ENCODE measurements around the gene TCP11L1. TPM values are rescaled to one million over a fixed set of nuclear protein-coding genes. Genes with fewer than 3 reads are reported as not detected.

Gene TCP11L1
- total and polyA plus RNA-seq, 2 of the 8 experiments (the other 6 are each of a cell fraction or from before 2014, with no cell fraction given) = 10.9 to 23.1 TPM

DNA sequence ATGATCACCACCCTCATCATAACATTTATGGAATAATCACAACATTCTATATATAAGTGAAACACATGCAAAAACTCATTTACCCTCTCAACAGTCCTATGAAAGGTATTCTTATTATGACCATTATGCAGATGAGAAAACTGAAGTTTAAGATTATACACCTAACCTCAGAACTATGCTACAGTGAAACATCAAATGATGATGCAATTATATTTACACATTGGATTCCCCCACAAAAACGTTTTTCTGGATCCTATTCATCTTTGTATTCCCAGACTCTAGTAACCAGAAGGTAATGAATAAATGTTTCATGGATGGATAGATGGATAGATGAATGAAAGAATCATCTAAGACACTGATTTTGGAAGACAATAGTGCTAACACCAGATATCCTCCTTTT lies 54.8 kb downstream of the TCP11L1 start:
- H4K8ac ChIP-seq (ENCODE audit: extremely low read depth, insufficient read depth, low read length) = no peak overlapping the region
- H3K4me3 ChIP-seq (ENCODE audit: extremely low read depth in 1 of 4, insufficient read depth in 2 of 4, low read depth in 3 of 4, low read length in 4 of 4) = no peak overlapping the region
- WGBS, 2 experiments (ENCODE audit: extremely low coverage in 1 of 2, insufficient coverage in 1 of 2, insufficient read length in 1 of 2, insufficient replicate concordance in 2 of 2, low coverage in 1 of 2, low lambda C conversion rate in 2 of 2, missing lambda C conversion rate in 1 of 2) = 90% methylated on average over 1 of the region's 1 CpG; no CpG with 5 or more reads in 1 of the 2 experiments
- ChIA-PET CTCF (ENCODE audit: partially characterized antibody) (interaction anchor here (0.7 kb wide), 1 partner anchor 9 kb away, joined by 3 read pairs; no protein-coding TSS in a partner anchor), POLR2A (ENCODE audit: partially characterized antibody) (no interaction called here)
- H3K56ac ChIP-seq (replicated peaks; ENCODE audit: insufficient read length, low read depth, low read length) = no peak overlapping the region
- DNase-seq (ENCODE audit: low read depth in 1 of 2, low spot score in 2 of 2) (no peak), FAIRE-seq (no peak)
- H2BK15ac ChIP-seq (ENCODE audit: low read length) = no peak overlapping the region
- H3K27ac ChIP-seq (ENCODE audit: low read depth, low read length) = no peak overlapping the region
- no peak for TF ChIP-seq PHF8 (conservative IDR thresholded peaks at IDR 0.05; ENCODE audit: low read depth, low read length)
- H2BK120ac ChIP-seq (replicated peaks; ENCODE audit: low read depth, low read length) = no peak overlapping the region
- H2AFZ ChIP-seq (ENCODE audit: low read length) = no peak overlapping the region
- no peaks in the 10 kb centered on the region for H3K9me3 ChIP-seq (ENCODE audit: insufficient read depth in 2 of 2, low read depth in 1 of 2, low read length in 1 of 2)
- H3K4me1 ChIP-seq (replicated peaks in 1 of 4; ENCODE audit: control insufficient read depth in 3 of 4, insufficient read depth in 4 of 4, low read length in 3 of 4) = no peaks in the 10 kb centered on the region
- no peaks in the 10 kb centered on the region for H3K79me1 ChIP-seq (ENCODE audit: low read depth, low read length)
- H3K4me2 ChIP-seq (ENCODE audit: insufficient read depth in 1 of 2, low read depth in 2 of 2, low read length in 2 of 2) = no peak overlapping the region
- no peak overlapping the region for H4K5ac ChIP-seq (ENCODE audit: insufficient read length, low read depth, low read length)
- no peaks in the 10 kb centered on the region for H3K79me2 ChIP-seq (ENCODE audit: control insufficient read depth in 1 of 2, insufficient read depth in 2 of 2, low read length in 2 of 2)
- no peak overlapping the region for H3K4ac ChIP-seq (replicated peaks; ENCODE audit: insufficient read length, low read depth, low read length)
- H4K91ac ChIP-seq (replicated peaks; ENCODE audit: insufficient read length, low read length) = no peak overlapping the region
- no peak overlapping the region for H3K9ac ChIP-seq (replicated peaks in 1 of 4; ENCODE audit: extremely low read depth in 1 of 4, low read depth in 3 of 4, low read length in 3 of 4)
- H3K14ac ChIP-seq (ENCODE audit: insufficient read length) = no peak overlapping the region
- no peak overlapping the region for H2AK5ac ChIP-seq (ENCODE audit: low read depth, low read length)
- H4K20me1 ChIP-seq (replicated peaks in 1 of 2; ENCODE audit: control insufficient read depth in 1 of 2, insufficient read depth in 2 of 2, low read length in 2 of 2) = no peaks in the 10 kb centered on the region
- H2BK5ac ChIP-seq (ENCODE audit: low read depth, low read length) = no peak overlapping the region
- H2BK12ac ChIP-seq (ENCODE audit: low read depth, low read length) = no peak overlapping the region
- no peaks in the 10 kb centered on the region; the same call in 1 of the 2 replicates for H3K23me2 ChIP-seq (ENCODE audit: low read depth, low read length)
- H3K18ac ChIP-seq (ENCODE audit: extremely low read depth, low read length) = no peak overlapping the region
- H2BK20ac ChIP-seq (ENCODE audit: low read length) = no peak overlapping the region
- no peak overlapping the region for H3K23ac ChIP-seq (ENCODE audit: insufficient read length)
- no peaks in the 10 kb centered on the region for H3K27me3 ChIP-seq (replicated peaks in 1 of 4; ENCODE audit: control insufficient read depth in 3 of 4, extremely low read depth in 1 of 4, insufficient read depth in 3 of 4, low read length in 3 of 4)
- H3K36me3 ChIP-seq (ENCODE audit: control insufficient read depth in 2 of 4, insufficient read depth in 4 of 4, low read length in 3 of 4) = peaks cover 0 to 46% (median 19%) of the 10 kb centered on the region in 4 experiments; a peak in 5 of 8 replicates
